SU-DHL-6 (cell line): Measurements from ENCODE around the gene LATS2.

Experiments used
- CTCF ChIP-seq: fragments of 200-600 bp; sonication (generic); IDR thresholded peaks from one replicate; pipeline ENCODE4 v1.5.1; 2017; ENCODE audit warnings: antibody characterized with exemption, mild to moderate bottlenecking, low read length, moderate library complexity; ENCODE audit not compliant: insufficient read depth, poor library complexity, severe bottlenecking
- EZH2phosphoT487 ChIP-seq: fragments of 200-600 bp; sonication (generic), shearing (Covaris generic); conservative IDR thresholded peaks from 2 replicates; pipeline ENCODE4 v1.6.1; 2018; ENCODE audit warnings: mild to moderate bottlenecking, antibody characterized with exemption, low read length, moderate library complexity, mixed read lengths

GRCh38 chr13:20980430-20980829, 81.0 kb downstream of the LATS2 start:
- TF ChIP-seq CTCF: no peak
- TF ChIP-seq EZH2phosphoT487: no peak
